Body of pancreas (tissue), 4 donors: ENCODE data around the gene ESYT2. TPM values are rescaled to one million over a fixed set of nuclear protein-coding genes. Genes with fewer than 3 reads are reported as not detected.

Source experiments
- ATAC-seq: fragments of 150-250 bp; one replicate; pipeline ENCODE4 v1.9.1; 2016
- DNase-seq, 4 donors: peaks; one replicate each; pipeline ENCODE4 v3.0.0-alpha.2; 2019
- H3K27ac ChIP-seq, 4 donors: fragments of 200-600 bp; sonication (generic); 1 replicate in 3 of 4; 2 replicates in 1 of 4; pipeline versions ENCODE4 v1.5.1 to v1.6.1; 2016 to 2019; ENCODE audit warnings: mild to moderate bottlenecking in 1 of 4, mixed read lengths in 1 of 4, moderate library complexity in 1 of 4
- H3K27me3 ChIP-seq, 2 donors: fragments of 200-600 bp; sonication (generic); one replicate each; pipeline ENCODE4 v1.6.0; 2016; ENCODE audit warnings: mild to moderate bottlenecking in 1 of 2
- H3K36me3 ChIP-seq, 2 donors: fragments of 200-600 bp; sonication (generic); replicated peaks in 1 of 2; 2 replicates each; pipeline ENCODE4 v1.5.1; 2016; ENCODE audit warnings: low read depth in 2 of 2; ENCODE audit not compliant: insufficient read depth in 1 of 2
- H3K4me1 ChIP-seq: fragments of 200-600 bp; sonication (generic); one replicate; pipeline ENCODE4 v1.6.0; 2016
- H3K4me3 ChIP-seq, 2 donors: fragments of 200-600 bp; sonication (generic); 1 replicate in 1 of 2; 2 replicates in 1 of 2; pipeline ENCODE4 v1.5.1; 2016 to 2019
- H3K9me3 ChIP-seq, 3 donors: fragments of 200-600 bp; sonication (generic); 1 replicate in 2 of 3; 2 replicates in 1 of 3; pipeline ENCODE4 v1.5.1; 2016
- CTCF ChIP-seq, 7 experiments: fragments of 450-650 bp in 4 of 7; fragments of 200-600 bp in 3 of 7; sonication (generic) in 3 of 7; IDR thresholded peaks; one replicate each; pipeline ENCODE4 v1.5.1; 2016 to 2019; ENCODE audit warnings: antibody characterized with exemption in 7 of 7
- POLR2A ChIP-seq, 3 donors: fragments of 450-650 bp; IDR thresholded peaks; one replicate each; pipeline ENCODE4 v1.6.1; 2016; ENCODE audit warnings: antibody characterized with exemption in 3 of 3, mild to moderate bottlenecking in 2 of 3
- WGBS, 2 donors: methylation state at CpG; one replicate each; pipeline ENCODE4 v1.1.5; 2017; 5-methylcytosine and 5-hydroxymethylcytosine counted together
- intact Hi-C: fragments of 100-400 bp; cut with DNase I; formaldehyde crosslinking; loops from one replicate; pipeline ENCODE4 v1.15.1; 2023
- total RNA-seq, 2 donors: library from RNA; depleted of rRNA; stranded (reverse); fragments of >200 nt; gene quantifications; one replicate each; pipeline ENCODE4 v1.1.0, GENCODE V29; 2016

Gene ESYT2
- total RNA-seq, 2 donors from 2014 or later: 35.9 to 40.5 TPM

DNA sequence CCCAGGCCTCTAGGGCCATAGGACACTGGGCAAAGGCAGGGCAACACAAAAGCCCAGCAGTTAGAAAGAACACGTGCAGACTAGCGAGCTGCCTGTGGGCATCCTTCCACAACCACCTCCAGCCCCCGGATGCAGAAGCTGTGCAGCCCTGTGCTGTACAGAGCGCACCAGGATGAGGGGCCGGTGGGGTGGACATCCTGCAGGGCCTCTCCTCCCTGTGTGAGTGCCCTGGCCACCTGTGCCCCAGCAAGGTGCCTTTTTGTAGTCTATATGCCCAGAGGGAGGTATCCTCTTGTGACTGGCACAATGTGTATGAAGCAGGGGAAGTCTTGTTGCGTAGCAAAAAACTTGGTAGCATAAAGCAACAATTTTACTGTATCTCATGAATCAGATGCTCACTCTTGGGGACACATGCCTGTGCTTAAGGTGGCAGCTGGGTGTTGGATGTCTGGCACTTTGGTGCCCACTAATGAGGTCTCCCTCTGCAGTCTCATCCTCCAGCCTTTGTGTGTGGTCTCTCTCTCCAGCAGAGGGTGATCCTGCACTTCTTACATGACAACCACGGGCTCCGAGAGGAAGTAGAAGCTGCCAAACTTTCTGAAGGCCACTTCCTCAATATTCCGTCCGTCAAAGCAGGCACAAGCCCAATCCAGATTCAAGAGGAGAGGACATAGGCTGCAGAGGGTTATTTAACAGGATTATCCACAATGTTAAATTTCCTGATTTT is 133.4 kb downstream of the ESYT2 start:
- DNase-seq: peak; percentile 69 to 86 (median 76)
- peak; percentile 99 for ATAC-seq
- WGBS, 2 donors: 53 to 58% methylated on average over 9 to 10 of the region's 10 CpGs
- Histone ChIP-seq H3K27me3 (no peaks in the 10 kb centered on the region), H3K4me3 (no peak overlapping the region), H3K27ac (peak overlapping the region in 2 of 4 donors; percentile 4 to 26), H3K4me1 (peaks cover 13% of the 10 kb centered on the region), H3K9me3 (no peaks in the 10 kb centered on the region), H3K36me3 (no peaks in the 10 kb centered on the region)
- intact Hi-C loops: loop anchor here (10.0 kb wide), 1 partner anchor 279 kb away; no protein-coding TSS in a partner anchor
- peak; percentile 15 to 78 (median 66) for TF ChIP-seq CTCF (IDR thresholded peaks at IDR 0.05)
- peak in 1 of 3 donors; percentile 10 for TF ChIP-seq POLR2A (IDR thresholded peaks at IDR 0.05)

DNA sequence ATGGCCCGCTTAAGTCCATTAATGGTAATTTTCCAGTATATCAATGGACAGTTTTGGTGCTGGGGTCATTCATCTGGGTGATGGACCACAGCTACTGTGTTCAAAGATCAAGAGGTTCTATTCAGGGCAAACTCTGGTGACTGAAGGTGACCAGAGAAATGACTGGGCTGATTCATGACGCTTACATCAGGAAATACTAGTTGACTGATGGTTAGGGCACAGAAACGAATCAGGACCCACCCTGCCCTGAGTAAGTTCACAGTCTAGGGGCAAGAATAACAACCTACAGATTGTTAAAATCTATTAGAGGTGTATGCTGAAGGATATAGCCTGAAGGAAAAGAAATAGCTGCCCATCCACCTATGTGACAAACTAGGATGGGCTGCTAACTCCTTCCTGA is 134.3 kb downstream of the ESYT2 start:
- TF ChIP-seq CTCF (IDR thresholded peaks at IDR 0.05): no peak
- no peak for TF ChIP-seq POLR2A (IDR thresholded peaks at IDR 0.05)
- H3K36me3 ChIP-seq: no peaks in the 10 kb centered on the region
- H3K4me3 ChIP-seq: no peak overlapping the region
- H3K4me1 ChIP-seq: peaks cover 13% of the 10 kb centered on the region
- no peaks in the 10 kb centered on the region for H3K27me3 ChIP-seq
- H3K9me3 ChIP-seq: no peaks in the 10 kb centered on the region
- ATAC-seq (no peak), DNase-seq (no peak)
- no peak overlapping the region for H3K27ac ChIP-seq
- intact Hi-C loops: loop anchor here (10.0 kb wide), 1 partner anchor 280 kb away; no protein-coding TSS in a partner anchor
- 60 to 62% methylated on average over 3 of the region's 3 CpGs for WGBS, 2 donors

GRCh38 chr7:158694650-158695049 is 134.7 kb downstream of the ESYT2 start:
- intact Hi-C loops: loop anchor here (10.0 kb wide), 1 partner anchor 280 kb away; no protein-coding TSS in a partner anchor
- TF ChIP-seq POLR2A (IDR thresholded peaks at IDR 0.05) (no peak), CTCF (IDR thresholded peaks at IDR 0.05) (no peak)
- ATAC-seq (no peak), DNase-seq (no peak)
- peaks cover 13% of the 10 kb centered on the region for H3K4me1 ChIP-seq
- no peak overlapping the region for H3K4me3 ChIP-seq
- no peaks in the 10 kb centered on the region for H3K36me3 ChIP-seq
- WGBS, 2 donors: 70 to 90% methylated on average over 6 of the region's 6 CpGs
- H3K9me3 ChIP-seq: no peaks in the 10 kb centered on the region
- no peaks in the 10 kb centered on the region for H3K27me3 ChIP-seq
- H3K27ac ChIP-seq: no peak overlapping the region

DNA sequence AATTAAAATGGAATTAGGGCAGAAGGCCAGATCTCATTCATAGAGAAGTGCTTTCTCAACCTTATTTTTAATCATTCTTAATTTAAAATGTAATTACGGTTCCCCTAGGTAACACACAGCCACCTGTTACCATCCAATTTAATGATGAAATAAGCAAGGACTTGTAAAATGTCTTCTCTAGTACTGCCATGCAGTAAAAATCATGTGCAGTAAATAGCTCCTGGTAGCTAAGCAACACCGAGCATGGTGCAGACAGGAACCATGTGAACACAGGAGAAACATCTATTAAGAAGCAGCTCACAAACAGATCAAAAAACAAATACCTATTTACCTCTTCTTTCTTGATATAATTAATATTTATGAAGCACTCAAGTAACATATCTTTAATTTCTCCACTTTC is 139.8 kb downstream of the ESYT2 start:
- WGBS, 2 donors: 91 to 98% methylated on average over 2 of the region's 2 CpGs
- H3K4me3 ChIP-seq: no peak overlapping the region
- no peak for TF ChIP-seq CTCF (IDR thresholded peaks at IDR 0.05)
- no peak for TF ChIP-seq POLR2A (IDR thresholded peaks at IDR 0.05)
- DNase-seq: no peak
- H3K9me3 ChIP-seq: no peaks in the 10 kb centered on the region
- no peak overlapping the region for H3K27ac ChIP-seq
- H3K4me1 ChIP-seq: no peaks in the 10 kb centered on the region
- ATAC-seq: no peak
- H3K27me3 ChIP-seq: no peaks in the 10 kb centered on the region
- no peaks in the 10 kb centered on the region for H3K36me3 ChIP-seq
- intact Hi-C loops: no loop called here

- Histone ChIP-seq H3K9me3 (no peaks in the 10 kb centered on the region), H3K4me1 (no peaks in the 10 kb centered on the region), H3K4me3 (no peak overlapping the region), H3K27me3 (no peaks in the 10 kb centered on the region), H3K36me3 (no peaks in the 10 kb centered on the region), H3K27ac (no peak overlapping the region)
- intact Hi-C loops: no loop called here
- no peak for DNase-seq
- ATAC-seq: no peak
- TF ChIP-seq POLR2A (IDR thresholded peaks at IDR 0.05): no peak
- no peak for TF ChIP-seq CTCF (IDR thresholded peaks at IDR 0.05)
- 92% methylated on average over 7 of the region's 7 CpGs for WGBS, 2 donors
Measured at GRCh38 chr7:158687406-158687805, 141.9 kb downstream of the ESYT2 start.
